HG02642 (cell line): ENCODE data around the gene UBE2Z.
A peak's percentile ranks its signal among the peaks of the same experiment; 100 is the strongest.
"Not testable (repeated sequence)": the region's sequence is repeated elsewhere in the genome, so short reads cannot be mapped to it uniquely, and the experiment has no call there.

ENCODE experiments used
- ATAC-seq: cut with Tn5 transposase; IDR thresholded peaks from one replicate; pipeline ENCODE4 v1.9.1; 2021; ENCODE audit warnings: mild to moderate bottlenecking; ENCODE audit not compliant: unreplicated experiment, poor library complexity

Gene UBE2Z

DNA sequence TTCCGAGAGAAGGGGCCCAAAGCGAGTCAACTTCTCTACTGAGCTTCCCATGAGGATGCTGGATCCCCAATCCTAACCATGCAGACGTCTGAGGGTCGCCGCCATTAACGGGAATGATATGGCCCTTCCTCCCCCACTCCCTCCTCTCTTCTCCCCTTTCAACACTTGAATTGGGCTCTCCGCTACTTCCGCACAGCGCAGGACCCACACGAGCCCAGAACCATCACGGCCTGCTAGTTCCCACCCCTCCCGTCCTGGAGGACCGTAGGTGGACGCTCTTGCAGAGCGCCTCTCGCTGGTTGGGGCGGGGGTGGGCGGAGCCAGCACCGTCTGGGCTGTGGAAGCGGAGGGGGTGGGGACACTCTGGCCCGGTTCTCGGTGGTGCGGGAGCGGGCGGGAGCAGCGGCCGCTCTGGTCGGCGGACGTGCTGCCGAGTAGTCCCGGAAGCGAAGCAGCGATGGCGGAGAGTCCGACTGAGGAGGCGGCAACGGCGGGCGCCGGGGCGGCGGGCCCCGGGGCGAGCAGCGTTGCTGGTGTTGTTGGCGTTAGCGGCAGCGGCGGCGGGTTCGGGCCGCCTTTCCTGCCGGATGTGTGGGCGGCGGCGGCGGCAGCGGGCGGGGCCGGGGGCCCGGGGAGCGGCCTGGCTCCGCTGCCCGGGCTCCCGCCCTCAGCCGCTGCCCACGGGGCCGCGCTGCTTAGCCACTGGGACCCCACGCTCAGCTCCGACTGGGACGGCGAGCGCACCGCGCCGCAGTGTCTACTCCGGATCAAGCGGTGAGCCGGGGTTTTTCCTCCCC, at the start of gene UBE2Z:
TSS of gene UBE2Z (plus strand) at position 361 of the 797 bp plus-strand sequence. CDS start at position 458, 97 bp downstream.
- ATAC-seq: peak; percentile 88

DNA sequence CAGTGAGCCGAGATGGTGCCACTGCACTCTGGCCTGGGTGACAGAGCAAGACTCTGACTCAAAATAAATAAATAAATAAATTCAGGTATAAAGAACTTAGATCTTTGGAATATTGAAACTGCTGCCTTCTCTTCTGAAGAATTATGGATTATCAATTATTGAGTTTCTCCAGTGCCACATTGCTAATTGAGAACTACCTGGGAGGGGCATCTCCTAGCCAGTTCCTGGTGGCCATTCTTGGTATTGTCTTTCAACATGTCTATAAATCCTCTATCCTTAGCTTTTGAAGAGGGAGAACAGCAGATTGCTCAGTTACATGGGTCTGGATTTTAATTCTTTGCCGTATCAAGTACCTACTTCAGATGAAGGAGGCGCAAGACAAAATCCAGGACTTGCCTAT, 48.2 kb upstream of the UBE2Z start:
- no peak for ATAC-seq

DNA sequence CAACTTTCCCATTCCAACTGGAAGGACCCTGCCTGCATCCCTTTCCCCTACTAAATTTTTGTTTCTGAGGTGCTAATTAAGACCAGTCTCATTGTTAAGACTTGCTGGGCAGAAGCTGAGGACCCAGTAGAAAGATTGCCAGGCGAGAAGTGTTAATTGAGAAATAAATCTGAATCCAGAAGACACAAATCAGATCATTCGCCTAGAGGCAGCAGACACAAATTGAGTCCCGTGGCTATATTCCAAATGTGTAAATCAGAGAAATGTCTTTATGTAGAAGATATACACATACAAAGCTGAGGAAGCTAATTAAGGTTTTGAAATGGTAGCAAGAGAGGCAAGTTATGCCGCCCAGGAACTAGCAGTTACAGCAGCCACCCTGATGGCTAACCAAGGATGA, 47.8 kb upstream of the UBE2Z start:
- ATAC-seq: no peak

DNA sequence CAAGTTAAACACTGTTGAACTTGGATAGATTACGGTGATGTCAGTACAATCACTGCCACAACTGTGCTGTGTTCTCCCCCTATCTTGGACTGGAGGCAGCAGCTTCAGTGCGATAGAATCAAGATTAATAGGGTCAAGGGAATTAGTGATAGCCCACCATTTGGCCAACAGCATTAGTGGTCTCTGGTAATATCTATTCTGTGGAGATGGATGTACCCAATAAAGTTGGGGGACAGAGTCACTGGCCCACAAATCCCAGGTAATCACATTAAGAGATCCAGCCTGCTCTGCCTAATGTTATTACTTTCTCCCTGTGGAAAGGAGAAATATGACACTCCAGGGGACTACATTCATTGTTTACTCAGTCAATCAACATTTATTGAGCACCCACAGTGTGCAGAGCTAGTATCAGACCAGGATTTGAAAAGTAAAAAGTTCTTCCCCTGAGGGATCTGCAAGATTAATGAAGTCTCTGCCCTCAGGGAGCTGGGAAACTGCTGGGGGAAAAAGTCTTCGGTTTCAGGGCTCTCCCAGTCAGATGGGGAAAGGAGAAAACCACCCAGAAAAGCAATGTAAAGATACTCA, 39.2 kb upstream of the UBE2Z start:
- ATAC-seq: no peak

DNA sequence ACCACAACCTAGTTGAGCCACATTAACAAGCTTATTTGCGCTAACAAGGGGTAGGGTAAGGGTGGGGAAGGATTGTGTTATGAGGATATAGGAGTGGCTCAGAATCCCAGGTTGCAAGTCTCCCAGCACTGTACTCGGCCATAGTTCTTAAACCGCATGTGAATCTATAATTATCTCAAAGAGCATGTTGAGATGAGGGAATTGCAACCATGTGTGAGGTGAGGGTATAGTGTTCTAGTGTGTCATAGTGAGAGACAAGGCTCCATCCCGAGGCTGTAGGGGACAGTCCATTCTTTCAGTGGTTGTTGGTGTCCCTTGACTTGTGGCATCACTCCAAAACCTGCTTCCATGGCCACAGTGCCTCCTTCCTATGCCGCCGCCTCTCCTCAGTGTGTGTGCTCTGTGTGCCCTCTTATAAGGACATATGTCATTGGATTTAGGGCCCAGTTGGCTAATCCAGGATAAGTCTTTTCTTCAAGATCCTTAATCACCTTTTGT, 38.3 kb upstream of the UBE2Z start:
- no peak for ATAC-seq

DNA sequence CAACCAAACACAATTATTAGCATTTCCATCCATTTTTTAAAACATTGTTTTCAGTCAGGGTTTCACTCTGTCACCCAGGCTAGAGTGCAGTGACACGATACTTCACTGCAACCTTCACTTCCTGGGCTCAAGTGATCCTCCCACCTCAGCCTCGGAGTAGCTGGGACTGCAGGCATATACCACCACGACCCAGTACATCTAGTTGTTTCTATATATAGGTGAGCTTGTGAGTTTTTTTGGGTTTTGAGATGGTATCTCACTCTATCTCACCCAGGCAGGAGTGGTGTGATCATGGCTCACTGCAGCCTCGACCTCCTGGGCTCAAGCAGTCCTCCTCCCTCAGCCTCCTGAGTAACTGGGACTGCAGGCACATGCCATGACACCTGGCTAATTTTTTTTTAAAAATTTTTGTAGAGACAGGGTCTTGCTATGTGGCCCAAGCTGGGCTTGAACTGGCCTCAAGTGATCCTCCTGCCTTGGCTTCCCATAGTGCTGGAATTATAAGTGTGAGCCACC, 37.1 kb upstream of the UBE2Z start:
- no peak for ATAC-seq

DNA sequence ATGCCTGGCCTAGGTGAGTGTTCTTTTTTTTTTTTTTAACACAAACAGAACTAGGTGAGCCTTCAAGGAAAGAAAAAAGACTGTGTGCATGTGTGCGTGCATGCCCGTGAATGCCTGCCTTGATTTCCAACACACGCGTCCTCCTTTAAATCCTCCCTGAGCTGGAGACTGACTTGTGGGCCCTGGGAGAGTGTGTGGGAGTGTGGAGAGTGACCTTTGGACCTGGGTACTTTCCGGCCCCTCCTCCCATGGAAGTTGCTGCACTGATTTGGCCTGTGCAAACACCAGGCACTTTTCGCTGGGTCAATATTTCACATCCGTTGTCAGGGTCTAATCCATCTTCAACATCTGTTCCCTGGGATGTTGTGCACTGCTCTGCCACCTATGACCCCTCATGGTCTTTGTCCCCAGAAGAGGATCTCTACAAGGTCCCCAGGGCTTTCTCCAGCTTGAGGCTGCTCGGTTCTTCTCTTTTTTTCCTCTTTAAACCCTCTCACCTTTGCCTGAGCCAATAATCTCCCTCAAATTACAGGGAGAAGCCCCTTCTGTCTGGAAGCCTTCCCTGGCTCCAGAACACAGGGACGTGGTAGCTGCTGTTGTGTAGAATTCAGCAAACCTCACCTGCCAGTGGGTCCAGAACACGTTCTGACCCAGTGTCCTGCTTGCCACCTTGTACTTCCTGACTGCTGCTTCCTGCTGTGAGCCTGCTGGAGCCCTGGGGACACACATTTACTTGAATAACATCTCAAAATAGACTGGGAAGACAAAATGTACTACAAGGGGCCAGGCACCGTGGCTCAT, 36.5 kb upstream of the UBE2Z start:
- no peak for ATAC-seq

DNA sequence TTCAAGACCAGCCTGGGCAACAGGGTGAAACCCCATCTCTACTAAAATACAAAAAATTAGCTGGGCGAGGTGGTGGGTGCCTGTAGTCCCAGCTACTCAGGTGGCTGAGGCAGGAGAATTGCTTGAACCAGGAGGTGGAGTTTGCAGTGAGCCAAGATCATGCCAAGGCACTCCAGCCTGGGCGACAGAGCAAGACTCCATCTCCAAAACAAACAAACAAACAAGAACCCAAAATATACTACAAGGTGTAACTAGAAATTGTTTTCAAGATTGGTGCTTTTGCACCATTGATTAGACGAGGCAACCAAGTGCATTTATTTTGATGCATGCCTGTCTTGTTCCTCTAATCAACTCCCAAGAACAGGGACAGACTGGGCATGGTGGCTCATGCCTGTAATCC, 35.8 kb upstream of the UBE2Z start:
- ATAC-seq: not testable (repeated sequence)

DNA sequence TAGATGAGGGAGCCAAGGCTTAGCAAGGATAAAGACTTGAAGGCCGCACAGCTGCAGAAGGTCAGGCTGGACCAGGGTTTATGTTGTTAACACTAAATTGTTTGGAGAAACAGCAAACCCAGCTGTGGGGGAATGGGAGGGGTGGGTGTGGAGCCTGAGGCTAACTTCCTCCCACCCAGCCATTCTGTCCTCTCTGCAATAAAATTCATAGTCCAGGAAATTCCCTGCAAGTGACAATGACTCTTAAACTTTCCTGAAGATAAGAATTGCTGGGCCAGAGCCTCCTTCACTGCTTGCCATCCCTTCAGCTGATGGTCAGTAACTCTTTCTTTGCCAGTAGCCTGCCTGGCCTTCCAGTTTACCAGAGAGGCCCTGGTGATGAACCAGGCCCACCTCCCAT, 35.0 kb upstream of the UBE2Z start:
- ATAC-seq: no peak

DNA sequence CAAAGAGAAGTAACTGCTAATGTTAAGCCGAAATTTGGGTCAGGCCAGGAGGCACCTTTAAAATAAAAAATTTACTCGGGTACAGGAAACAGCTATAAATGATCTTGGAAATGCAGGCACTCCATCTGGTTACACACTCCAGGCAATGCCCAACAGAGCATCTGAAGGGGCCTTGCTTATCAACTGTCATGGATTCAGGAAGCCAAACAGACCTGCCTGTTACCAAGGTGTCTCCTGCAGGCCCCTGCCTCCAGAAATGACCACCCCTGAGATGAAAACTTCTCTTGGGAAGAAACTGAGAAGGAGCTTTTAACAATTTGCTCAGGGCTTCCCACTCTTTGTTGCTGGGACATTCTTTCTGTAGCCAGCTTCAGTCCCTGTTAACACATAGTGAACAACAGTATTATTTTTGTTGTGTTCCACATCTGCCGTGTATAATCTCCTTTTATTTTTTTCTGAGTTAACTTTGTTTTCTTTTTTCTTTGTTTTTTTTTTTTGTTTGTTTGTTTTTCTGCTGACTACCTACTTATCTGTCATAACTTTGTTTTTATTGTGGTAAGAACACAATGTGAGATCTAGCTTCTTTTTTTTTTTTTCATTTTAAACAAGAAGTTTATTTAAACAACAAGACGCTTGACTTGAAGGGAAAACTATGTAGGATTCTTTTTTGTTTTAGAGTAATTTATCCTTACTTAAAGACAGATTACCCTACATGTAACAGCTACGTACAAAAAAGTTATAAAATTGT, 34.3 kb upstream of the UBE2Z start:
- no peak for ATAC-seq

DNA sequence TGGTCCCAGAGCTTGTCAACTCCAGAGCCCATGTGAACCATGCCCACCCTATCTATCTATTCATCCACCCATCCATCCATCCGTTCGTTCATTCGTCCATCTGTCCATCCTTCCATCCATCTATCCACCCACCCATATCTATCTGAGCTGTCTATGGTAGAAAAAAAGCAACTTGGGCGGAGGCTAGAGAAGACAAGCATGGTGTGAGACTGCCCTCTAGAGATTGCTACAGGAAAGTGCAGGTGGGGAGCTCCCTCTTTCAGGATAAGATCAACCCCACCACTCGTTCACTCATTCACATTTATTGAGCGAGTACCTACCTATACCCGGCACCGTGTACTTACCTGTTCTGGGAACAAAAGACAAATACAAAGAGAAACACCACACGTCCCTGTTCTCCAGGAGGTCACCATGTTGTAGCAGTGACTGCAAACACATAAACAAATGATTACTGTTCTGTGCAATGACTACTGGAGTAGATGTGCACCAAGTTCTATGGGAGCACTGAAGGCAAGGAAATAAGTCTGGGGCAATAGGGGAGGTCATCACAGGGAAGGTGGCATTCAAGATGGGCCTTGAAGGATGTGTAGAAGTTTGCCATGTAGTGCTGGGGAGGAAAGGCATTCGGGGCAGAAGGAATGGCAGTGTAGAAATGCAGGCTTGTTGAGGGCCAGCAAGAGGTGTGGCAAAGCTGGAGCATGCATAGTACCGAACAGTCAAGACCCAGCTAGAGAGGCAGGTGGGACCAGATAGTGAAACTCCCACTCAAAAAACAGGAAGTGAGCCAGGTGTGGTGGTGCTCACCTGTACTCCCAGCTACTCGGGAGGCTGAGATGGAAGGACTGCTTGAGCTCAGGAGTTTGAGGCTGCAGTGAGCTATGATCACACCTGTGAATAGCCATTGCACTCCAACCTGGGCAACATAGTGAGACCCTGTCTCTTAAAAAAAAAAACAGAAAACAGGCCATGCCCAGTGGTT, 29.0 kb upstream of the UBE2Z start:
- no peak for ATAC-seq

DNA sequence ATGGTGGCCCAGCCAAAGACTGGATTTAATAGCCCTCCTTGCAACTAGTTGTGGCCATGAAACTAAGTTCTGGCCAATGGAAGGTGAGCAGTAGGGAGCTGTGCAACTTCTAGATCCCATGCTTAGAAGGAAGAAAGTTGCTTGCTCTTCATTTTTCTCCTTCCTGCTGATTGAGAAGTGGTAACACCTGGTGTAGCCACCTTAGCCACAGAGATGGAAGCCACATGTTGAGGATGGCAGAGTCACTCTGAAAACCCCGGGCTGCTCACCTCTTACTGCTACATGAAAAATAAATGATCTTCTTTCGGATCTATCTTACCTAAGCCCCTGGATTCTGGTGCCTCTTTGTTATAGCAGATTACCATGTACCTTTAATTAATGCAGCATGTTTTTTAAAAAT, 25.9 kb upstream of the UBE2Z start:
- ATAC-seq: no peak

DNA sequence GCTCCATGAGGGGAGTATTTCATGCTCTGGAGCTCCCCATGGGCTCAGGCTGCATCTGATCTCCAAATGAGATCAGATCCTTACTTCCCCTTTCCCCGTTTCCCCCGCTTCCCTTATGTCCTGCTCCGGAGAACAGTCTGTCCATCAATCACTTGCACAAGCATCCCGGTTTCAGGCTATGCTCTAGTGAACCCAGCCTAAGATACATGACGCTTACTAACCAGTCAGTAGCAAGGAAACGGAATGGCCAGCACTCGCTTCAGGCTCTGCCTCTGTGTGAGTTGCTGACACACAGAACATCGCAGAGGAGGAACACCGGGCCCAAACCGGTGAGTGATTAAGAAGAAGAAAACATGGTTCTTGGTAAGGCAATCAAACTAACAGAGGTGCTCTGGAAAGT, 25.0 kb upstream of the UBE2Z start:
- ATAC-seq: no peak

DNA sequence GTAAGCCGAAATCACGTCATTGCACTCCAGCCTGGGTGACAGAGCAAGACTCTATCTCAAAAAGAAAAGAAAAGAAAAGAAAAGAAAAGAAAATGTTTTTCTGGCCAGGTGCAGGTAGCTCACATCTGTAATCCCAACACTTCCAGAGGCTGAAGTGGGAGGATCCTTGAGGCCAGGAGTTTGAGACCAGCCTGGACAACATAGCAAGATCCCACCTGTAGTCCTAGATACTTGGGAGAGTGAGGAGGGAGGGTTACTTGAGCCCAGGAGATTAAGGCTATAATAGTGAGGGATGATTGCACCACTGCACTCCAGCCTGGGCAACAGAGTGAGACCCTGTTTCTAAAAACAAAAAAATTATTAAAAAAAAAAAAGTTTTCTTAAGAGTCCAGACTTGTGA, 18.1 kb upstream of the UBE2Z start:
- no peak for ATAC-seq

DNA sequence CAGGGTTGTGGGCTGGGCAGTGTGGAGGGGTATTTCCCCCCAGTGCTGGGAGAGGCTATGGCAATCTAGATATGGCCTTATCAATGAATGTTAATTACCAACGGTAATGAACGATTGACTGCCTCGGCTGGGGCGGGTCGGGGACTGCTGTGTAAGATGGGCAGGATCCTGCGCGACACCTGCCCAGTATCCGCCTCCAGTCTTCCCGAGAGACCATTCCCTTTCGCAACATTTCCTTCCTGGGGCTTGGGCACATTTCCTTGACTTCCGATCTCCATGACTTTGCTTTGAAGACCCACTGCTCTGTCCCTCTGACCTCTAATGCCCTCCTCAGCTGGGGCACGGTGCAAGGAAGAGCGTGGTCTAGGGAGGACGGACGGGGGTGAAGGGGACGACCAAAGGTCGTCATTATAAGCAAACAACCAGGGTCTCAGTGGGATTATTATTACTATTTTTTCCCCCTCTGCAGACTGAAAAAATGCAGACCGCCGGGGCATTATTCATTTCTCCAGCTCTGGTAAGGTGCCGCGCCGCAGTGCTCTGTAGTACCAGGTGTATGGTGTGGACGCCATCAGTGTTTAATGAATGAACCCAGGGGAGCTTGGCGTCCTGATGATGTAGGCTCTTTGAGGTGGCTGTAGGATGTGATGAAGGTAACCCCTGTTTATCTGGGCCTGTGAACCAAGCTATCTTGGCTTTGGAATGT, 15.1 kb upstream of the UBE2Z start:
- no peak for ATAC-seq

DNA sequence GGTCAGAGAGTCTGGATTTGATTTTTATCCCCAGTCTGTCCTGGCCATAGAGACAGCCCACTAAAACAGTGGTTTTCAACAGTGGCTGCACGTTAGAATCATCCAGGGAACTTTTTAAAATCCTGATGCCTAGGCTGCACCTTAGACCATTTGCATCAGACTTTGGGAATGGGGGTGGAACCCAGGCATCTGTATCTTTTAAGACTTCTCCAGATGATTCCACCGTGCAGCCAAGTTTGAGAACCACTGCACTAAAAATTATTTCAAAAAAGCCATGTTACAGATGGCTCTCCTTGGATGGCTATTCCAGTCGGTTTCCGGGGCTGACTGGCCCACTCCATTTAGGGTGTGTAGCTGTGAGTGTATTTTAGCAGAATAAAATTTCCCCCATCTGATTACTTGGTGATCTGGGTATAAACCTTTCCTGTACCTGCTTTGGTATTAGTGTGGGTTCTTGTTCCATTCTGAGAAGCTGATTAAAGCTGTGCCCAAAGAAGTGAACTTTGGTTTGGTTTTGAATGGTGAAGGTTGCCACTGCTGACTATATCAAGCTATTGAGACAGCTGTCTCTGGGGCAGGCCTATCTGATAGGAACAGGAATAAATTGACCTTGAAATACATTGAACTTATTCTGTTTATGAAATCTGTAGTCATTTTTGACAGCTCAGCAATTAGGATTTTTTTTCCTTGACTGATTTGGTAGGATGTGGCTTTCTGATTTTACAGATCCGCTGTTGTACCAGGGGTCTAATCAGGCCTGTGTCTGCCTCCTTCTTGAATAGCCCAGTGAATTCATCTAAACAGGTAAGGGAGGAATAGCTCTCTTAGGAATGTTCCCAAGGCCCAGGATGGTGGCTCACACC, 14.3 kb upstream of the UBE2Z start:
- ATAC-seq: no peak

DNA sequence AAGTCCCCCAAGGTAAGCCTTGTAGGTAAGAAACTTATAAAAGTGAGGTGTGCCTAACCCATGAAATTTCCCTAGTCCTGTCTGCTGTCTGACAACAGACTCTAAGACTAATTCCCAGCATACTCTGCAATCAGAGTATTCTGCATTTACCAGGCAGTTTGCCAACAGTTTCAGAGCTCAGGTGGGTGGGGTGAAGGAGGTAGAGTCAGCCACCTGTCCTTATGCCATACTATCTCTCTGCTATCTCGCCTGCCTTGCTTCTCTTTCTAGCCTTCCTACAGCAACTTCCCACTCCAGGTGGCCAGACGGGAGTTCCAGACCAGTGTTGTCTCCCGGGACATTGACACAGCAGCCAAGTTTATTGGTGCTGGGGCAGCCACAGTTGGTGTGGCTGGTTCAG, 13.3 kb upstream of the UBE2Z start:
- ATAC-seq: no peak

DNA sequence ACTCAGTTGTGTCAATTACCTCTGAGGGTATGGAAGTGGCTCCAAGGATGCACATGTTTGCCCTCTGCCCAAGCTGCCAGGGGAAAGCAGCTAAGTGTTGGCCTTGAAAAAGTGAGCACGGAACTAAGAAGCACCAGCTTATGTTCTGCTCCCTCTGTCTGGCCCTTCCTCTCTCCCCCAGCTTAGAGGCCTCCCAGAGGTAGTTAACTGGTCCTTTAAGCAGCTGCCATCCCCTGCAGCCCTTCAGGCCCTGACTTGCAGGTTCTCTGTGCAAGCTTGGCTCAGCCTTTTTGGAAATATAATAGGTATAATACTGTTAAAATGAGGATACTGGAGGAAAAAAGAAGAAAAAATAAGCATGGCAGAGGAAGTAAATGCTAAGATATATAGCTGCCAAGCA, 7.0 kb upstream of the UBE2Z start:
- no peak for ATAC-seq
